Gastrocnemius medialis (tissue), 4 donors: ENCODE measurements around the gene SPO11. TPM values are rescaled to one million over a fixed set of nuclear protein-coding genes. Genes with fewer than 3 reads are reported as not detected.

Experiments used
- ATAC-seq, 2 donors: fragments of 150-250 bp; one replicate each; pipeline ENCODE4 v1.9.1; 2016
- DNase-seq, 2 donors: peaks; one replicate each; pipeline ENCODE4 v3.0.0-alpha.2; 2019
- H3K27ac ChIP-seq, 4 donors: fragments of 200-600 bp; sonication (generic); 1 replicate in 1 of 4; 2 replicates in 3 of 4; pipeline ENCODE4 v1.5.1; 2016 to 2018; ENCODE audit warnings: mild to moderate bottlenecking in 2 of 4, moderate library complexity in 1 of 4
- H3K27me3 ChIP-seq, 3 donors: fragments of 200-600 bp; sonication (generic) in 2 of 3; 1 replicate in 1 of 3; 2 replicates in 2 of 3; pipeline versions ENCODE4 v1.5.1 to v1.6.0; 2016 to 2019; ENCODE audit warnings: mild to moderate bottlenecking in 1 of 3, moderate library complexity in 1 of 3
- H3K36me3 ChIP-seq, 2 donors: fragments of 200-600 bp; sonication (generic) in 1 of 2; one replicate each; pipeline ENCODE4 v1.5.1; 2017 to 2018
- H3K4me1 ChIP-seq, 2 donors: fragments of 200-600 bp; sonication (generic) in 1 of 2; one replicate each; pipeline ENCODE4 v1.5.1; 2016 to 2017; ENCODE audit warnings: mild to moderate bottlenecking in 2 of 2
- H3K4me3 ChIP-seq, 4 donors: fragments of 200-600 bp; sonication (generic) in 3 of 4; 1 replicate in 1 of 4; 2 replicates in 3 of 4; pipeline ENCODE4 v1.5.1; 2016 to 2019; ENCODE audit warnings: mild to moderate bottlenecking in 2 of 4
- H3K9me3 ChIP-seq, 3 donors: fragments of 200-600 bp; sonication (generic) in 2 of 3; 1 replicate in 1 of 3; 2 replicates in 2 of 3; pipeline ENCODE4 v1.5.1; 2016 to 2019
- POLR2A ChIP-seq, 2 donors: fragments of 450-650 bp; IDR thresholded peaks; one replicate each; pipeline ENCODE4 v1.6.1; 2017; ENCODE audit warnings: antibody characterized with exemption in 2 of 2, mild to moderate bottlenecking in 2 of 2, moderate library complexity in 2 of 2
- in situ Hi-C, 4 donors: fragments of 200-750 bp; cut with MboI; loops; one replicate each; pipeline versions ENCODE4 v1.15.0 to v1.8.0; 2017; ENCODE audit warnings: low sequenced_read_pairs in 4 of 4
- intact Hi-C: fragments of 100-400 bp; cut with DNase I; formaldehyde crosslinking; loops from one replicate; pipeline ENCODE4 v1.15.1; 2023; ENCODE audit warnings: low total_unique reads
- total RNA-seq, 4 donors: library from RNA; depleted of rRNA; stranded (reverse); fragments of >200 nt; gene quantifications; one replicate each; pipeline versions ENCODE4 v1.1.0 to v1.2.3, GENCODE V29; 2016
- TF ChIP-seq, protein P1 (sequence below), 5 experiments: fragments of 450-650 bp in 3 of 5; fragments of 200-600 bp in 2 of 5; sonication (generic) in 2 of 5; IDR thresholded peaks in 4 of 5; conservative IDR thresholded peaks in 1 of 5; 1 replicate in 4 of 5; 2 replicates in 1 of 5; pipeline ENCODE4 v1.5.1; 2016 to 2019; ENCODE audit warnings: antibody characterized with exemption in 5 of 5, mild to moderate bottlenecking in 3 of 5, moderate library complexity in 3 of 5

The SPO11 gene
- total RNA-seq, 4 donors from 2014 or later: not detected

DNA sequence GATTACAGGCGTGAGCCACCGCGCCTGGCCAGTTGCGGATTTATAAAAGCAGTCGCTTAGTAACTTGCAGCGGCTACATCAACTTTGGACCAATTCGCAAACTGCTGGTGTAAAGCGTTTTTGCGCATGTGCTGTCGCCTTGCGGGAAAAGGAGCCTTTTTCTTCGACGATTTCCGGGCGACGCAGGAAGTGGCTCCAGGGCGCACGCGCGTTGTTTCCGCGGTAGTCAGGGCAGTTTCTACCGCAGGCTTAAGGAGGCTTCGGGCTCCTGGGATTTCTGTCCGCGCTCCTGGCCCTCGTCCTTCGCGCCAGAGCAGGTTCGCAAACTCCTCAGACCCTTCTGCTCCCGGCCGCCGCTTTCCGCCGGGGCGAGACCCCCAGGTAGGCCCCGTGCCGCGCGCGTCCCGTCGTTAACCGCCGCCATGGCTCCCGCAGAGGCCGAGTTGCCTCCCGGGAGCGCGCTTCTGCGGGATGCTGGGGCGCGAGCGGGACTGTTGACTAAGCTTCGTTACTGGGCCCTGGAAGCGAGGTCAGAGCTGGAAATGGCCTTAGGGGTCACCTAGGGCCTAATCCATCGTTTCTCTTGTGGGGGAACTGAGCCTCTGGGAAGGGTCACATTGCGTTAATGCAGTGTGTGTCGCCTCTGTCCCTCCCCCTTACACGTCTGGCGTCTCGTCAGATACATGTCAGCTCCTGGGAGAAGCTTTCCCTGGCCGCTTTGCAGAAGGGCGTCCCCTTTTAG is 21.6 kb downstream of the SPO11 start, which contains the start of gene RAE1:
TSS of gene RAE1 (plus strand) at position 214 of the 742 bp plus-strand sequence. CDS start 2,784 bp downstream, outside the sequence.
- in situ Hi-C loops (loop anchor here in 2 of 4 donors (25.0 kb wide), 2 partner anchors 861 to 1311 kb away; partner anchors contain the start of gene STX16 (in 1 of the 2)), intact Hi-C loops (loop anchor here (5.0 to 10.0 kb wide), 2 partner anchors 884 to 1554 kb away; partner anchors contain the start of gene RTF2)
- peak; percentile 83 for DNase-seq
- peaks cover 6 to 9% of the 10 kb centered on the region in 2 donors for H3K4me1 ChIP-seq
- peak within 1 kb of the TSS; percentile 85 to 97 (median 94) for H3K4me3 ChIP-seq
- TF ChIP-seq, protein P1, sequence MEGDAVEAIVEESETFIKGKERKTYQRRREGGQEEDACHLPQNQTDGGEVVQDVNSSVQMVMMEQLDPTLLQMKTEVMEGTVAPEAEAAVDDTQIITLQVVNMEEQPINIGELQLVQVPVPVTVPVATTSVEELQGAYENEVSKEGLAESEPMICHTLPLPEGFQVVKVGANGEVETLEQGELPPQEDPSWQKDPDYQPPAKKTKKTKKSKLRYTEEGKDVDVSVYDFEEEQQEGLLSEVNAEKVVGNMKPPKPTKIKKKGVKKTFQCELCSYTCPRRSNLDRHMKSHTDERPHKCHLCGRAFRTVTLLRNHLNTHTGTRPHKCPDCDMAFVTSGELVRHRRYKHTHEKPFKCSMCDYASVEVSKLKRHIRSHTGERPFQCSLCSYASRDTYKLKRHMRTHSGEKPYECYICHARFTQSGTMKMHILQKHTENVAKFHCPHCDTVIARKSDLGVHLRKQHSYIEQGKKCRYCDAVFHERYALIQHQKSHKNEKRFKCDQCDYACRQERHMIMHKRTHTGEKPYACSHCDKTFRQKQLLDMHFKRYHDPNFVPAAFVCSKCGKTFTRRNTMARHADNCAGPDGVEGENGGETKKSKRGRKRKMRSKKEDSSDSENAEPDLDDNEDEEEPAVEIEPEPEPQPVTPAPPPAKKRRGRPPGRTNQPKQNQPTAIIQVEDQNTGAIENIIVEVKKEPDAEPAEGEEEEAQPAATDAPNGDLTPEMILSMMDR (IDR thresholded peaks at IDR 0.05 in 4 of 5, conservative IDR thresholded peaks at IDR 0.05 in 1 of 5): no peak
- TF ChIP-seq POLR2A (IDR thresholded peaks at IDR 0.05): peak; percentile 40 to 64
- peak within 1 kb of the TSS; percentile 82 to 85 (median 84) for H3K27ac ChIP-seq
- peaks cover 3 to 4% of the 10 kb centered on the region in 2 donors for H3K36me3 ChIP-seq
- no peaks in the 10 kb centered on the region for H3K27me3 ChIP-seq
- ATAC-seq: peak; percentile 94 to 97
- H3K9me3 ChIP-seq: no peaks in the 10 kb centered on the region

DNA sequence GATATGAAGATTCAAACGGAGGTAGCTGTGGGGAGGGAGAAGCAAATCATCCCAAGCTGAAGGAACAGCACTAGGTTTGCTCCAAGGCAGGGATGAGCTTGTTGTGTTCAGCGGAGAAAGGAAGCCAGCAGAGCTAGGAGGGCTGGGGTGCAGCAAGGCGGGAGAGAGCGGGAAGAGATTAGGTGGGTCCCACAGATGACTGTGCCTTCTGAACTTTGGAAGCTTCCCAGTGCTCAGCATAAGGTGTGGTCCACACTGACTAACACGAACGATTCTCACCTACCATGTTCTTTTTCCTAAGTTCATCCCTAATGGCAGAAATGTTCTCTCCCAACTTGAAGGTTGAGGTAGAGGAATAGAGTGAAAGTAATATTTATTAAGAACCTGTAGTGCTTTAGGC is 22.7 kb downstream of the SPO11 start:
- H3K9me3 ChIP-seq: no peaks in the 10 kb centered on the region
- peaks cover 6 to 9% of the 10 kb centered on the region in 2 donors for H3K4me1 ChIP-seq
- TF ChIP-seq POLR2A (IDR thresholded peaks at IDR 0.05): no peak
- TF ChIP-seq, protein P1 (IDR thresholded peaks at IDR 0.05 in 4 of 5, conservative IDR thresholded peaks at IDR 0.05 in 1 of 5): no peak
- in situ Hi-C loops: loop anchor here in 2 of 4 donors (25.0 kb wide), 2 partner anchors 860 to 1310 kb away; partner anchors contain the start of gene STX16 (in 1 of the 2)
- intact Hi-C loops: loop anchor here (5.0 to 10.0 kb wide), 2 partner anchors 885 to 1552 kb away; partner anchors contain the start of gene RTF2
- no peaks in the 10 kb centered on the region for H3K27me3 ChIP-seq
- DNase-seq (no peak), ATAC-seq (no peak)
- peak overlapping the region; percentile 85 to 97 (median 94) for H3K4me3 ChIP-seq
- H3K27ac ChIP-seq: no peak overlapping the region
- H3K36me3 ChIP-seq: peaks cover 3 to 4% of the 10 kb centered on the region in 2 donors

DNA sequence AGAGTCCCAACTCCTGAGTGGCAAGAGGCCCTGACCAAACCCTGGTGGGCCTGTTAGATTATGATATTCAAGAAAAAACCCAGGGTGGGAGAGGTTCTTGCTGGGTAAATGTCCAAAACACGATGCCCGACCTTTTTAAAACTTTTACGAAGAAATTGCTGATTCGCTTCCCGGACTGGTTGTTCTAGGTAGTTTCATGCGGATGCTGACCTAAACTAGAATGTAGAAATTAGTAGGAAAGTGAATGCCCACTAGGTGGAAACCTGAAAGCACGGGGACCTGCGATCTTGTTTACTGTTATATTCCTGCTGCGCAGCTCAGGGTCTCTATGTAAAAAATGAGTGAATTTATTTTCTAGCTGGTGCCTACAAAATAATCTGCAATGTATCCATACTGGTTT is 23.7 kb downstream of the SPO11 start:
- ATAC-seq: no peak
- intact Hi-C loops (loop anchor here (5.0 to 10.0 kb wide), 2 partner anchors 886 to 1551 kb away; partner anchors contain the start of gene RTF2), in situ Hi-C loops (loop anchor here in 2 of 4 donors (25.0 kb wide), 2 partner anchors 859 to 1309 kb away; partner anchors contain the start of gene STX16 (in 1 of the 2))

DNA sequence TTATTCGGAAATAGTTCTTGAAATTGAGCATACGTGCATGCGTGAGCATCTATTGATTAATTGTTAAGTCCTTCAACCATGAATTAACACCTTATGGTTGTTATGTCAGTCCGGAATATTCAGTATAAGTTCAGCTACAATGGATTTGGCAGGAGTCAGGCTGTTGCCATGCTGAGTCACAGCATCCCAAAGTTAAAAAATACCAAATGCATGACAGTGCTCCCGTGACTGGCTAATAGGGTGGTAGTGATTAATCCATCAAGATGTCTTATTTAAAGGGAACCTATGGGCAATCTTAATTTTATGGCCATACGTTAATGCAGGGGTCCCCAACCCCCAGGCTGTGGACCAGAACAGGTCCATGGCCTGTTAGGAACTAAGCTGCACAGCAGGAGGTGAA is 31.9 kb downstream of the SPO11 start:
- ATAC-seq: no peak
- intact Hi-C loops (no loop called here), in situ Hi-C loops (loop anchor here in 2 of 4 donors (25.0 kb wide), 2 partner anchors 851 to 1301 kb away; partner anchors contain the start of gene STX16 (in 1 of the 2))
- no peaks in the 10 kb centered on the region for H3K27me3 ChIP-seq
- no peaks in the 10 kb centered on the region for H3K4me1 ChIP-seq
- no peak overlapping the region for H3K4me3 ChIP-seq
- no peak for TF ChIP-seq POLR2A (IDR thresholded peaks at IDR 0.05)
- H3K9me3 ChIP-seq: no peaks in the 10 kb centered on the region
- H3K27ac ChIP-seq: no peak overlapping the region
- DNase-seq: no peak
- peaks cover 0 to 23% of the 10 kb centered on the region in 2 donors for H3K36me3 ChIP-seq

More for the DNA sequence above, 23.7 kb downstream of the SPO11 start:
- peaks cover 6 to 9% of the 10 kb centered on the region in 2 donors for H3K4me1 ChIP-seq
- peaks cover 3 to 4% of the 10 kb centered on the region in 2 donors for H3K36me3 ChIP-seq
- H3K9me3 ChIP-seq: no peaks in the 10 kb centered on the region
- TF ChIP-seq, protein P1 (IDR thresholded peaks at IDR 0.05 in 4 of 5, conservative IDR thresholded peaks at IDR 0.05 in 1 of 5): no peak
- TF ChIP-seq POLR2A (IDR thresholded peaks at IDR 0.05): no peak
- no peak overlapping the region for H3K4me3 ChIP-seq
- no peak for DNase-seq
- H3K27me3 ChIP-seq: no peaks in the 10 kb centered on the region
- no peak overlapping the region for H3K27ac ChIP-seq

DNA sequence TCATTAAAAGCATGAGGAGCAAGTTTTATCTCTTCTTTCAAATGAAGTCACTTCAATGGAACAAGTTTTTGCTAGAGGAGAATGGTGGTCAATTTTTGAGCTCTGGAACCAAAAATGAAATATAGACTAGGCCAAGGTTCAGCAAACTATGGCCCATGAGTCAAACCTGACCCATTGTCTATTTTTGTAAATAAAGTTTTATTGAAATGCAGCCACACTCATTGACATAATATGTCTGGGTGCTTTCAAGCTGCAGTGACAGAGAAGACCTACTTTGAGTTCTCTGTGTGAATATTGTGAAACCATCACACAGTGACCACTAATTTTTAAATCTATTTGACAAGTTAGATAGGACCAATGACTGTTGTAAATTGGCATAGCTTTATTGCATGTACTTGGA is 34.8 kb downstream of the SPO11 start:
- intact Hi-C loops: no loop called here
- H3K27ac ChIP-seq: no peak overlapping the region
- peaks cover 0 to 52% of the 10 kb centered on the region in 2 donors for H3K36me3 ChIP-seq
- in situ Hi-C loops: loop anchor here in 2 of 4 donors (25.0 kb wide), 2 partner anchors 848 to 1298 kb away; partner anchors contain the start of gene STX16 (in 1 of the 2)
- H3K9me3 ChIP-seq: no peaks in the 10 kb centered on the region
- no peak overlapping the region for H3K4me3 ChIP-seq
- H3K27me3 ChIP-seq: no peaks in the 10 kb centered on the region
- H3K4me1 ChIP-seq: no peaks in the 10 kb centered on the region
- TF ChIP-seq, protein P1 (IDR thresholded peaks at IDR 0.05 in 4 of 5, conservative IDR thresholded peaks at IDR 0.05 in 1 of 5): no peak
- no peak for TF ChIP-seq POLR2A (IDR thresholded peaks at IDR 0.05)
- ATAC-seq (no peak), DNase-seq (no peak)
